Mucosa of descending colon (tissue), 3 donors: ENCODE measurements around the gene RASL12. TPM values are rescaled to one million over a fixed set of nuclear protein-coding genes. Genes with fewer than 3 reads are reported as not detected.
"Not testable (repeated sequence)": the region's sequence is repeated elsewhere in the genome, so short reads cannot be mapped to it uniquely, and the experiment has no call there.

Source experiments
- ATAC-seq: fragments of 200-7000 bp; cut with Tn5 transposase; one replicate; pipeline ENCODE4 v1.9.1; 2020; ENCODE audit warnings: mild to moderate bottlenecking, moderate library complexity
- DNase-seq, 3 donors: peaks; one replicate each; pipeline ENCODE4 v3.0.0-alpha.2; 2020
- H3K36me3 ChIP-seq: fragments of 200-600 bp; one replicate; pipeline ENCODE4 v1.8.0; 2021; ENCODE audit warnings: low read depth, mild to moderate bottlenecking
- H3K4me1 ChIP-seq: fragments of 200-600 bp; one replicate; pipeline ENCODE4 v1.8.0; 2021; ENCODE audit warnings: low read depth, mild to moderate bottlenecking
- H3K4me3 ChIP-seq: fragments of 200-600 bp; one replicate; pipeline ENCODE4 v1.8.0; 2021; ENCODE audit warnings: mild to moderate bottlenecking
- H3K9me3 ChIP-seq: fragments of 200-600 bp; one replicate; pipeline ENCODE4 v1.8.0; 2021; ENCODE audit warnings: mild to moderate bottlenecking
- CTCF ChIP-seq: fragments of 200-600 bp; IDR thresholded peaks from one replicate; pipeline ENCODE4 v1.8.0; 2022; ENCODE audit warnings: antibody characterized with exemption, mild to moderate bottlenecking
- intact Hi-C, 2 donors: fragments of 100-400 bp; cut with DNase I in 1 of 2; cut with micrococcal nuclease in 1 of 2; formaldehyde crosslinking; loops; one replicate each; pipeline versions ENCODE4 v1.11.0 to v1.11.1; 2022; cut with DNase I, micrococcal nuclease
- total RNA-seq, 3 donors: library from RNA; stranded (reverse); fragmentation: NEBNext Ultra II Directional in 2 of 3; extraction: Animal tissue kit (Norgen Biotek cat#: 25700) in 2 of 3; gene quantifications; one replicate each; pipeline versions ENCODE4 v1.2.1 to v1.2.4, GENCODE V29; 2021 to 2023
- donor health status: DM: no; HTN: no; CAD: no; lungs with moderate emphysema.
- donor health status: DM: no; HTN: no; CAD: no.
- donor health status: DM: no; HTN: yes; CAD: no.

The RASL12 gene
- total RNA-seq, 3 donors from 2014 or later = 2.7 to 29.7 (median 8.4) TPM

GRCh38 chr15:65081270-65081669 lies 13.5 kb upstream of the RASL12 start:
- no peak for TF ChIP-seq CTCF
- Histone ChIP-seq H3K4me3 (no peak overlapping the region), H3K9me3 (no peaks in the 10 kb centered on the region), H3K36me3 (no peaks in the 10 kb centered on the region), H3K4me1 (peaks cover 17% of the 10 kb centered on the region)
- DNase-seq (no peak), ATAC-seq (no peak)
- intact Hi-C loops = loop anchor here in 1 of 2 donors (10.0 kb wide), 1 partner anchor 46 kb away; no protein-coding TSS in a partner anchor

- no peak for ATAC-seq
- Histone ChIP-seq H3K36me3 (no peaks in the 10 kb centered on the region), H3K9me3 (no peaks in the 10 kb centered on the region), H3K4me3 (no peak overlapping the region), H3K4me1 (peaks cover 17% of the 10 kb centered on the region)
- DNase-seq = no peak
- intact Hi-C loops = loop anchor here in 1 of 2 donors (2.0 kb wide), 1 partner anchor 47 kb away; no protein-coding TSS in a partner anchor
- TF ChIP-seq CTCF = no peak
These were observed 11.8 kb upstream of the RASL12 start for GRCh38 chr15:65079580-65079979.

- peak; percentile 65 for TF ChIP-seq CTCF
- peak; percentile 91 for ATAC-seq
- intact Hi-C loops = loop anchor here in 1 of 2 donors (2.0 kb wide), 1 partner anchor 45 kb away; no protein-coding TSS in a partner anchor
- peaks cover 17% of the 10 kb centered on the region for H3K4me1 ChIP-seq
- no peaks in the 10 kb centered on the region for H3K36me3 ChIP-seq
- H3K4me3 ChIP-seq = no peak overlapping the region
- no peaks in the 10 kb centered on the region for H3K9me3 ChIP-seq
- peak; percentile 88 to 92 (median 90) for DNase-seq
These were observed 10.2 kb upstream of the RASL12 start for GRCh38 chr15:65077981-65078352.

GRCh38 chr15:65077291-65077980 lies 9.6 kb upstream of the RASL12 start:
- no peak for TF ChIP-seq CTCF
- peaks cover 15% of the 10 kb centered on the region for H3K4me1 ChIP-seq
- H3K36me3 ChIP-seq = no peaks in the 10 kb centered on the region
- DNase-seq (no peak), ATAC-seq (no peak)
- H3K4me3 ChIP-seq = no peak overlapping the region
- intact Hi-C loops = no loop called here
- H3K9me3 ChIP-seq = no peaks in the 10 kb centered on the region

- DNase-seq (no peak), ATAC-seq (no peak)
- intact Hi-C loops = no loop called here
- Histone ChIP-seq H3K36me3 (no peaks in the 10 kb centered on the region), H3K4me3 (no peak within 1 kb of the TSS), H3K4me1 (peaks cover 7% of the 10 kb centered on the region), H3K9me3 (no peaks in the 10 kb centered on the region)
- no peak for TF ChIP-seq CTCF
These were observed 8.9 kb upstream of the RASL12 start, which contains the start of gene KBTBD13 for GRCh38 chr15:65076486-65077290. KBTBD13 (plus strand) TSS chr15:65076746; CDS start chr15:65076816, 70 bp downstream.

- H3K9me3 ChIP-seq, intact Hi-C loops, H3K36me3 ChIP-seq, H3K4me3 ChIP-seq, ATAC-seq, DNase-seq, H3K4me1 ChIP-seq: not testable (repeated sequence)
These were observed 8.0 kb upstream of the RASL12 start for GRCh38 chr15:65075607-65076395.

- H3K36me3 ChIP-seq, DNase-seq, H3K9me3 ChIP-seq, ATAC-seq, intact Hi-C loops, H3K4me1 ChIP-seq, H3K4me3 ChIP-seq: not testable (repeated sequence)
These were observed 7.2 kb upstream of the RASL12 start for GRCh38 chr15:65074946-65075345.
